ENCODE data around the gene LPP.

DNA sequence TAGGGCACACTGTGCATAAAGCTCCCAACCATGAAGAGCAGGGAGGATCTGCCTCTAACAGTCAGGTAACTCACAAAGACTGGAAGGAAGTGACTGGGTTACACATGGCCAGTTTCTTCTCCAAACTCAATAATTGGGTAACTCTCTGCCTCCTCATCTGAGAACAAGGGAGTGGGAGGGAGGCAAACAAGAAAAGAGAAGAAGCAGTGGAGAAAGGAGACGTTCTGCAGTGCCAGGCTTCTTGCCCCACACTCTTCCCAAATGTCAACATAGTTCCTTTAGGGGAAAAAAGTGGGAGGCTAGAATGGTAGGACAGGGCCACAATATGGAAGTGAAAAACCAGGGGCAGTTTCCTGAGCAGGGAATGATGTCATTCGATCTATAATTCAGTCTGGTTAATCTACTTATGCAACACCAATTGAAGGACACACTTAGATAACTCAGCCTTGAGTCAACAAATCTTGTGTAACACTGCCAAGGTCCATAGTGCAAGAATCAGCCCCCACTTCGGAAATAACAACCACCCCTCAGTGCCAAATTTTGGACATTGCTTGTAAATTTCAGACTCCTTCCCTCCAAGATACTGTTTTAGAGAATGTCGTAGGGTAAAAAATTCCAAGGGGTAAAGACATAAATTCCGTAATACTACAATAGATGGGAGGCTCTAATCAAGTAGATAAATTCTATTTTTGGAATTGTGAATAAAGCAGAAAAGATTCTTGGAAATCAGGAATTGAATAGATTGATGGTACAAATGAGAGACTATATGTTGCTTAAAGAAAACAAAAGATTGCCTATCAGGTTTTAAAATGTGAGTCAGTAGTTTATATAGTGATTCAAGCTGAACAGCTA, 143.0 kb downstream of the LPP start:
- TF ChIP-seq, protein P1, sequence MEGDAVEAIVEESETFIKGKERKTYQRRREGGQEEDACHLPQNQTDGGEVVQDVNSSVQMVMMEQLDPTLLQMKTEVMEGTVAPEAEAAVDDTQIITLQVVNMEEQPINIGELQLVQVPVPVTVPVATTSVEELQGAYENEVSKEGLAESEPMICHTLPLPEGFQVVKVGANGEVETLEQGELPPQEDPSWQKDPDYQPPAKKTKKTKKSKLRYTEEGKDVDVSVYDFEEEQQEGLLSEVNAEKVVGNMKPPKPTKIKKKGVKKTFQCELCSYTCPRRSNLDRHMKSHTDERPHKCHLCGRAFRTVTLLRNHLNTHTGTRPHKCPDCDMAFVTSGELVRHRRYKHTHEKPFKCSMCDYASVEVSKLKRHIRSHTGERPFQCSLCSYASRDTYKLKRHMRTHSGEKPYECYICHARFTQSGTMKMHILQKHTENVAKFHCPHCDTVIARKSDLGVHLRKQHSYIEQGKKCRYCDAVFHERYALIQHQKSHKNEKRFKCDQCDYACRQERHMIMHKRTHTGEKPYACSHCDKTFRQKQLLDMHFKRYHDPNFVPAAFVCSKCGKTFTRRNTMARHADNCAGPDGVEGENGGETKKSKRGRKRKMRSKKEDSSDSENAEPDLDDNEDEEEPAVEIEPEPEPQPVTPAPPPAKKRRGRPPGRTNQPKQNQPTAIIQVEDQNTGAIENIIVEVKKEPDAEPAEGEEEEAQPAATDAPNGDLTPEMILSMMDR (IDR thresholded peaks at IDR 0.05): no peak
- peak in 1 of 4 donors; percentile 12 for TF ChIP-seq POLR2A (IDR thresholded peaks at IDR 0.05)
- peak; percentile 57 to 75 for TF ChIP-seq POLR2AphosphoS5 (IDR thresholded peaks at IDR 0.05)
